ENCODE measurements around the gene HGD.

DNA sequence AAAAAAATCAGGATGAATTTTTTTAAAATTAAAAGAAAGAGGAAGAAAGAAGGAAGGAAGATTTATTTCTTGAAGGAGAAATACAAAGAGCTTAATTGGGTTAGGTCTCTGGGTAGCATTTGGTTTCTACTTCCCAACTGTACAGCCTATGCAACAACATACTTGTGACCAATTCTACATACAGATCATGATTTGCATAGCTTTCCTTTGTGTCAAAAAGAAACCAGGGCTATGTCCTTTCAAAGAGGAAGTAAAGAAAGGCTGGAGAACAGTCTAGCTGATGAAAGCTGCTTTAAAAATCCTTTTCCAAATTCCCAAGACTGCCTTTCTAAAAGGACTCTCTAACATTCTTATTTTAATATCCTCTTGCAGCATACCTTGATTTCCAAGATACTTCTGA is 6.1 kb upstream of the HGD start:
- TF ChIP-seq CTCF (conservative IDR thresholded peaks at IDR 0.05; ENCODE audit: low read length) (no peak), EZH2phosphoT487 (IDR thresholded peaks at IDR 0.05; ENCODE audit: borderline replicate concordance, low read depth, low read length) (no peak)
